ENCODE results near the gene SESN2. TPM values are rescaled to one million over a fixed set of nuclear protein-coding genes. Genes with fewer than 3 reads are reported as not detected.
A peak's percentile ranks its signal among the peaks of the same experiment; 100 is the strongest.

Gene SESN2
- total RNA-seq, 1 donor from 2014 or later = 12.5 TPM

GRCh38 chr1:28282426-28283407 lies 23.4 kb downstream of the SESN2 start:
- DNase-seq (ENCODE audit: low spot score) = no peak

- no peak for DNase-seq (ENCODE audit: low spot score)
These were observed 26.8 kb downstream of the SESN2 start for GRCh38 chr1:28286111-28286510.

DNA sequence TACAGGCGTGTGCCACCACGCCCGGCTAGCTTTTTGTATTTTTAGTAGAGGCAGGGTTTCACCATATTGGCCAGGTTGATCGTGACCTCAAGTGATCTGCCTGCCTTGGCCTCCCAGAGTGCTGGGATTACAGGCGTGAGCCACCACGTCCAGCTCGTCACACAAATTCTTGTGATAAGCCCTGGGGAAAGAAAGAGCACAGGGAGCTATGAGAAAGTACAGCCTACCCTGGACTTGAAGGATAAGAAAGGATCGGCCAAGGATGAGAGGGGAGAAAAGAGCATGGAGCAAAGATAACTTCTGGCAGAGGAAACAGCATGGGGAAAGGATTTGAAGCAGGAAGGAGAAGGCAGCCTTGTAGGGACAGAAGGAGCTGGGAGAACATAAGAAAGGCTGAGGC lies 29.2 kb downstream of the SESN2 start:
- peak; percentile 5 for DNase-seq (ENCODE audit: low spot score)

DNA sequence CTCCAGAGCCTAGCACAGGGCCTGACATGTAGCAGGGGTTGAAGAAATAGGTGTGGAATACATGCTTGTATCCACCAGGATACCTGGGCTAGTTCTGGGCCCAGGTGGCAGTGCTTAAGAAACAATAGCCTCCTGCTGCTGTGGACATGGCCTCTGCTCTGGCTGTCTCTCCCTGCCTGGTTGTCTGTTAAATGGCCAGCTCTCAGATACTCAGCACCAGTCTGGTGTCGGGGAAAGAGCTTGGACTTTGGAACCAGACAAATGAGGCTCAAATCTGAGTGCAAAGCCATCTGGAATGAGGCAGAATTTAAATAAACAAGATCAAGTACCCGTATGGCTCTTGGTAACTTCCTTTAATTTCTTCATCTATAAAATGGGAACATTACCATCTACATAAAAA lies 31.5 kb downstream of the SESN2 start:
- DNase-seq (ENCODE audit: low spot score) = no peak

- no peak for DNase-seq (ENCODE audit: low spot score)
These were observed 32.4 kb downstream of the SESN2 start for GRCh38 chr1:28291711-28292110.

DNA sequence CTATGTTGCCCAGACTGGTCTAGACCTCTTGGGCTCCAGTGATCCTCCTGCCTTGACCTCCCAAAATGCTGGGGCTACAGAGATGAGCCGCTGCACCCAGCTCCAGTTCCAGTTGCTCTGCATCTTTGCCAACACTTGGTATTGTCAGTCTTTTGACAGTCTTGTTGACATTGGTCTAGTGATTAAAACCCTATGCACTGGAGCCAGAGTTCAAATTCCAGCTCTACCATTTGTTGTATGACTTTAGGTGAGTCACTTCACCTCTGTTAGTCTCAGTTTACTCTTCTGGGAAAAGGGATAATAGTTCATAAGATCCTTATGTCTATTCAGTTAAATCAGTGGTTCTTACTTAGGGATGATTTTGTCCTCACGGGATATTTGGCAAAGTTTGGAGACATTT lies 36.6 kb downstream of the SESN2 start:
- DNase-seq (ENCODE audit: low spot score) = no peak

- DNase-seq (ENCODE audit: low spot score) = peak; percentile 84
These were observed 37.3 kb downstream of the SESN2 start for GRCh38 chr1:28296401-28297261.

GRCh38 chr1:28297826-28298225 lies 38.5 kb downstream of the SESN2 start:
- DNase-seq (ENCODE audit: low spot score) = no peak

DNA sequence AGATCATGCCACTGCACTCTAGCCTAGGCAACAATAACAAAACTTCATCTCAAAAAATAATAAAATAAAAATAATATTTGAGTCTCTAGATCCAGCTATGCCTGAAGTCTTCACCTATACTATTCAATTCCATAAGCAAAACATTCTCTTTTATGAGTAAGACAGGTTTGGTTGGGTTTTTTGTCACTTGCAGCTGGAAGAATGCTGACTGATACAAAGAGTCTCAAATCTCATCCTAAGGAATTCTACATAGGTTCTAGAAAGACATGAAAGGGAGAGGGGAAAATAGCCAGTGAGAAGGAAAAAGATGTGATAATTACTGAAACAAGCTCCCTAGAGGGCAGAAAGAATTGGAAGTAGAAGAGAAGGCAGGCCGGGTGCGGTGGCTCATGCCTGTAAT lies 39.1 kb downstream of the SESN2 start:
- DNase-seq (ENCODE audit: low spot score) = no peak

DNA sequence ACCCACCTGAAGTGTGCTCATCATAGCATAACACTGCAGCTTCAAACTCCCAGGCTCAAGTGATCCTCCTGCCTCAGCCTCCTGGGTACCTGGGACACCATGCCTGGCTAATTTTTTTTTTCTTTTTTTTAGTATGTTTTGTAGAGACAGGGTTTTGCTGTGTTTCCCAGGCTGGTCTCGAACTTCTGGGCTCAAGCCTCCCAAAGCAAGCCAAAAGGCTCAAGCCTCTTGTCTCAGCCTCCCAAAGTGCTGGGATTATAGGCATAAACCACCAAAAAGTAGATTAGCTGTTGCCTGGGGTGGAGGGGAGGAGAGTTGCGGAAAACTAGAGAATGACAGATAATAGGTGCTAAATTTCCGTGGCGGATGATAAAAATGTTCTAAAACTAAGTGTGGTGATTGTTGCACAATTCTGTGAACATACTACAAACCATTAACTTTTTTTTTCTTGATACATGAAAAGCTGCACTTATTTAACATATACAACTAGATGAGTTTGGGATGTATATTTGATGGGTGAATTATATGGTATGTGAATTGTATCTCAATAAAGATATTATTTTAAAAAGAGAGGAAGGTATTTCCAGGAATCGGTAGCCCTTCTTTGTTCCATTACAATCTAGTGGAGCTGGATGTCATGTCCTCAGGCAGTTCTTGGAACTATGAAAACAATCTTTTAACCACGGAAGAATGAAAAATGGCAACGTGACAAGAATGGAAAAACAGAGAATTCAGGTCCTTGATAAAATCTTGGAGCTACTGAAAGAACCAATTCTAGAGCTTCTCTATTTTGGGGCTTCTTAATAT lies 42.3 kb downstream of the SESN2 start:
- DNase-seq (ENCODE audit: low spot score) = no peak

DNA sequence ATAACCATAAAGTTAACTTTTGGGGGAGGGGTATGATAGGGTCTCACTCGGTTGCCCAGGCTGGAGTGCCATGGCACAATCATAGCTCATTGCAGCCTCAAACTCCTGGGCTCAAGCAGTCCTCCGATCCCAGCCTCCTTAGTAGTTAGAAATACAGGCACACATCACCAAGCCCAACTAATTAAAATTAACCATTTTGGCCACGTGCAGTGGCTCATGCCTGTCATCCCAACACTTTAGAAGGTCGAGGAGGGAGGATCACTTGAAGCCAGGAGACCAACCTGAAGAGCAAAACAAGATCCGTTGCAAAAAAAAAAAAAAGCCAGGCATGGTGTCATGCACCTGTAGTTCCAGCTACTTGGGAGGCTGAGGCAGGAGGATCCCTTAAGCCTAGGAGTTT lies 42.9 kb downstream of the SESN2 start:
- DNase-seq (ENCODE audit: low spot score) = no peak

DNA sequence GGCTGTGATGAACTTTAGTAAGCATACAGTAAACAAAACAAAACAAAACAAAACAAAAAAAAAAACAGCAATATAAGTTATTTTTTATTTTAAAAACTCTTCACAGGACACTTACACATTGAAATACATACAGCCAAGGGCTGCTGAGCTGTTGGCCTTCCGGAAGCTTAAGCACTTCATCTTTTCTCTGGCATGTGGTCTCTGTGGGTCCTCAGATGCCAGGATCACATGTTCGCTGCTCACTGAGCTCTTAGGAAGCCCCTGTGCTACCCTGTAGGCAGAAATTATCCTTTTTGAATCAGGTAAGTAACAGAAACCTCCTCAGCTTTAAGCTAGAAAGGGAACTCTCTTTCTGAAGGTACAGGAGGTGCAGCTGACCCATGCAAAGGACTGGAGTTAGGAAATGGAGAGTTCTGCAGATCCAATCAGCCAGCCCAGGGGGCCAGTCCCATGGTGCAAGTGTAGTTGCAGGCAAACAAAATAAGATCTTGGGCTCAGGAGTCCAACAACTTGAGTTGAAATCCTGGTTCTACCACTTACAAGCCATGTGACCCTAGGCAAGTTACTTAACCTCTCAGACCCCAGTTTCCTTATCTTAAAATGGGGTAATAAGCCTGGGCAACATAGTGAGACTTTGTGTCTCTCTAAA lies 47.1 kb downstream of the SESN2 start:
- no peak for DNase-seq (ENCODE audit: low spot score)

DNA sequence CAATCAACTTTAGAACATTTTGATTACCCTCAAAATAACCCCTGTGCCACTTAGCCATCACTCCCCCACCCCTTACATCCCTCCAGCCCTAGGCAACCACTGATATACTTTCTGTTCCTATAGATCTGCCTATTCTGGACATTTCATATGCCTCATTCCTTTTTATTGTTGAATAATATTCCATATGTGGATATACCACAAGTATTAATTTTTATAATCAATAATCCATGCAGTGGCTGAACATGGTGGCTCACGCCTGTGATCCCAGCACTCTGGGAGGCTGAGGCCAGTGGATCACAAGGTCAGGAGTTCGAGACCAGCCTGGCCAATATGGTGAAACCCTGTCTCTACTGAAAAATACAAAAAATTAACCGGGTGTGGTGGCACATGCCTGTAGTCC lies 49.4 kb downstream of the SESN2 start:
- DNase-seq (ENCODE audit: low spot score) = no peak

DNA sequence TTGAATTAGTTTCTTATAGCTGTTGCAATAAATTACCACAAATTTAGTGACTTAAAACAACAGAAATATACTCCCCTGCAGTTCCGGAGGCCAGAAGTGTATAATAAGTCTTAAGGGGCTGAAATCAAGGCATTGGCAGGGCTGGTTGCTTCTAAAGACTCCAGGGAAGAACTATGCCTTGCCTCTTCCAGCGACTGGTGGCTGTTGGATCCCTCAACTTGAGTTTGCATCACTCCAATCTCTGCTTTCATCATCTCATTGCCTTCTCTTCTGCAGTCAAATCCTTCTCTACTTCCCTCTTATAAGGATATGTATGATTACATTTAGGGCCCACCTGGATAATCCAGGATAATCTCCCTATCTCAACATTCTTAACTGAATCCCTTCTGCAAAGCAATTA lies 50.4 kb downstream of the SESN2 start:
- no peak for DNase-seq (ENCODE audit: low spot score)

DNA sequence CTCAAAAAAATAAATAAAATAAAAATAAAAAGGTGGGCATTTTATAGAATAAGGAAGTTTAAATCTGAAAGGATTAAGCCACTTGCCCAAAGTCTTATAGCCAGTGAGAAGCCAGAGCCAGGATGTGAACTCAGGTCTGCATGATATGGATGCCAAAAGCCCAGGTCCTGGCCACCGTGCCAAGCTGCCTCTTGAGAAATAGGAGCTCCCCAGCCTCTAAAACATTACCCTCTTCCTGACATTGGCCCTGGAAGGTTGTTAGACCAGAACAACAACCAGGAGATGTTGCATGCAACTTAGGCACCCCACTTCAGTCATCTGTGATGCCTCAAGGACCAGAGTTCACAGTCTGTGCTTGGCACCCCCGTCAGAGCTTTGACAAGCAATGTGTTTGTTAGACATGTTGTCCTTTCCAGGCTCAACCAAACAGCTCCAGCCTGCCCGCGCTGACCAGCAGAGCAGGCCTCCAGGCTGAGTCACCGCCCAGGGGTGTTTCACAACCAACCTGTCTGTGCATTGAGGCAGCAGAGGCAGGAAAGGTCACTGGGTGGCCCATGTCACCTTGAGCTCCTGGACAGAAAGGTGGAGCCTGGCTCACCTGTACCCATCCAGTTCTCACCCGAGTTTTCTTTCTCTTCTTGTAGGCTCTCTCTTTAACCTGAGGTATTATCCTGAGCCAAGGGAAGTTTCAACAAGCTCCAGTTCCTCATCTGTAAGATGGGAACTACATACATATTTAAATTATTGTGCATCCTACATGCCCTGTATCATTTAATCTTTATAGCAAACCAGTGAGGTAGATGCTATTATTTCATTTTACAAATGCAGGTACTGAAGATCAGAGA lies 54.6 kb downstream of the SESN2 start:
- DNase-seq (ENCODE audit: low spot score) = no peak

GRCh38 chr1:28314547-28314941 lies 55.2 kb downstream of the SESN2 start:
- DNase-seq (ENCODE audit: low spot score) = no peak

DNA sequence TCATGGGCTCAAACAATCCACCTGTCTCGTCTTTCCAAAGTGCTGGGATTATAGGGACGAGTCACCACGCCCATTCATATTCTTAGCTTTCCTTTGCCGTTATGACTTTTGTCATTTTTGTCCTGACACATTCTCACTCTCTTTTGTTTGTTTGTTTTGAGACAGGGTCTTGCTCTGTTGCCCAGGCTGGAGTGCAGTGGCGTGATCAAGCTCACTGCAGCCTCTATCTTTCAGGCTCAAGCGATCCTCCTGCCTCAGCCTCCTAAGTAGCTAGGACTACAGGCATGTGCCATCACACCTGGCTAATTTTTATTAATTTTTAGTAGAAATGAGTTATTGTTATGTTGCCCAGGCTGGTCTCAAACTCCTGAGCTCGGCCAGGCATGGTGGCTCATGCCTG lies 57.7 kb downstream of the SESN2 start:
- DNase-seq (ENCODE audit: low spot score) = no peak

DNA sequence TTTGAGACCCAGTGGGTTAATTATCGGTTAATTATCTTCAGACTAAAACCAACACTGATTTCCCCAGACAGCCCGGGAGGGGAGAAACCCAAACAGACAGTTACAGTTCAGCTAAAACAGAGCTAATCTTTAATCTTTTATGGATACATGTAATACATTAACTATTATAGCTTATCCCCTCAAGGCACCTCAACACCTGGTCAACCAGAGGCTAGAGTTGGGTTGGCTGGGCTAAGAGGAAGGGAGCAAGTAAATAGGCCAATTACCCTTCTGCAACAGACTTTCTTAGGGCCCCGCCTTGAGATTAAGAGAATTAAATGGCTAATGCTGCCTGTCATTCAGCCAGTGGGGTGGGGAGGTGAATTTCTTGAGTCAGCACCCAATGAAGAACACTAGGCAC lies 62.9 kb downstream of the SESN2 start:
- DNase-seq (ENCODE audit: low spot score) = no peak

GRCh38 chr1:28323720-28324119 lies 64.4 kb downstream of the SESN2 start:
- no peak for DNase-seq (ENCODE audit: low spot score)

DNA sequence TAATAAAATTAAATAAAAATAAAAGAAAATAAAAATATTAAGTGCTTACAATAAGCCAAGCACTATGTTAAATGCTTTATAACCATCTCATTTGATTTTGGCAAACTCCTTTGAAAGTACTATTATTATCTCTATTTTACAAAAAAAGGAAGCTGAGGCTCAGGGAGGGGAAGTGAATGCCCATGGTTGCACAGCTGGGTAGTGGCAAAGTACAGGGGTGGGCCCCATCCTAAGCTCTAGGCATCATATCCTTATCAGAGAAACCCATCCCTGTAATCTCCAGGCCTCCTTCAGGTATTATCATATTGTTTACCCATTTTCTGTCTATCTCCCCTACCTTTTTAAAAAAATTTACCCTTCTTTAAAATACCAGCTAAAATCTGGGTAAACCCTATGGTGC lies 67.2 kb downstream of the SESN2 start:
- DNase-seq (ENCODE audit: low spot score) = no peak

Data from umbilical cord (tissue), 2 donors.